GM18873 (cell line): Measurements from ENCODE around the gene FCHO1.

ENCODE experiments used
- ATAC-seq: cut with Tn5 transposase; IDR thresholded peaks from one replicate; pipeline ENCODE4 v1.9.1; 2021; ENCODE audit warnings: mild to moderate bottlenecking, moderate library complexity, moderate number of reproducible peaks; ENCODE audit not compliant: unreplicated experiment, low FRiP score

FCHO1 gene

GRCh38 chr19:17824339-17824738, 73.1 kb downstream of the FCHO1 start:
- ATAC-seq, result no peak

- ATAC-seq, result no peak
Observed at GRCh38 chr19:17826508-17827056, 75.3 kb downstream of the FCHO1 start.

GRCh38 chr19:17829855-17830566, 78.7 kb downstream of the FCHO1 start:
- no peak for ATAC-seq

GRCh38 chr19:17830567-17831418, 79.5 kb downstream of the FCHO1 start:
- ATAC-seq, result no peak

GRCh38 chr19:17831419-17831888, 80.2 kb downstream of the FCHO1 start:
- ATAC-seq, result no peak

- ATAC-seq, result no peak
Observed at GRCh38 chr19:17832443-17833208, 81.3 kb downstream of the FCHO1 start.

- ATAC-seq, result no peak
Observed at GRCh38 chr19:17834350-17835181, 83.3 kb downstream of the FCHO1 start.

GRCh38 chr19:17835182-17836006, 84.1 kb downstream of the FCHO1 start:
- ATAC-seq, result no peak

GRCh38 chr19:17836530-17836929, 85.3 kb downstream of the FCHO1 start:
- no peak for ATAC-seq

GRCh38 chr19:17837972-17838371, 86.7 kb downstream of the FCHO1 start:
- ATAC-seq, result no peak
